ENCODE results near the gene XCR1. TPM values are rescaled to one million over a fixed set of nuclear protein-coding genes. Genes with fewer than 3 reads are reported as not detected.

The XCR1 gene
- total RNA-seq, 1 experiment from 2014 or later, result 0.02 TPM

- TF ChIP-seq NFYB (CRISPR knock-in tag; conservative IDR thresholded peaks at IDR 0.05; ENCODE audit: low read depth) (no peak), HMGA2 (CRISPR knock-in tag; IDR thresholded peaks at IDR 0.05) (no peak), MLX (CRISPR knock-in tag; IDR thresholded peaks at IDR 0.05) (no peak)
These were observed 32.7 kb downstream of the XCR1 start (continued) for GRCh38 chr3:45994419-45995235.

GRCh38 chr3:45993421-45994027 lies 33.8 kb downstream of the XCR1 start:
- peaks cover 36% of the 10 kb centered on the region for H3K4me1 Mint-ChIP-seq
- H3K4me3 Mint-ChIP-seq, result peak overlapping the region; percentile 51
- no peak for TF ChIP-seq JUN (CRISPR knock-in tag; IDR thresholded peaks at IDR 0.05)
- no peak for TF ChIP-seq PRDM15 (CRISPR knock-in tag; IDR thresholded peaks at IDR 0.05)
- TF ChIP-seq HMGA2 (CRISPR knock-in tag; IDR thresholded peaks at IDR 0.05), result no peak
- TF ChIP-seq NFATC4 (CRISPR knock-in tag; IDR thresholded peaks at IDR 0.05), result no peak
- TF ChIP-seq ZSCAN18 (CRISPR knock-in tag; IDR thresholded peaks at IDR 0.05), result no peak
- TF ChIP-seq ZMAT4 (CRISPR knock-in tag; IDR thresholded peaks at IDR 0.05), result no peak
- no peak for TF ChIP-seq SMAD4 (CRISPR knock-in tag; IDR thresholded peaks at IDR 0.05)
- no peak for TF ChIP-seq GTF2I (CRISPR knock-in tag; conservative IDR thresholded peaks at IDR 0.05)
- no peak for TF ChIP-seq NR3C1 (CRISPR knock-in tag; conservative IDR thresholded peaks at IDR 0.05; ENCODE audit: low read depth)
- TF ChIP-seq AR (CRISPR knock-in tag; IDR thresholded peaks at IDR 0.05), result no peak
- no peak for TF ChIP-seq ZNF219 (CRISPR knock-in tag; IDR thresholded peaks at IDR 0.05; ENCODE audit: borderline replicate concordance)
- H3K27ac Mint-ChIP-seq, result peak overlapping the region; percentile 95
- no peak for ATAC-seq
- ChIA-PET CTCF (interaction anchor here (1.1 to 1.4 kb wide), 2 partner anchors 86 to 161 kb away, joined by 3 read pairs; no protein-coding TSS in a partner anchor), POLR2A (no interaction called here)
- DNase-seq (ENCODE audit: low spot score), result no peak
- peaks cover 15% of the 10 kb centered on the region for H3K27me3 Mint-ChIP-seq (ENCODE audit: low read depth)
- no peaks in the 10 kb centered on the region for H3K9me3 Mint-ChIP-seq
- peaks cover 6% of the 10 kb centered on the region; the same call in 1 of the 2 replicates for H3K36me3 Mint-ChIP-seq
